H1 (cell line): Measurements from ENCODE around the gene TAF3. TPM values are rescaled to one million over a fixed set of nuclear protein-coding genes. Genes with fewer than 3 reads are reported as not detected.

Experiments used
- CBX5 ChIP-seq: fragments of 300-800, 300-1000 bp; sonication (generic); IDR thresholded peaks from 2 replicates; pipeline ENCODE4 v1.7.1; 2016; ENCODE audit warnings: antibody characterized with exemption, low read length, low read depth
- CHD1 ChIP-seq: IDR thresholded peaks from 2 replicates; pipeline ENCODE4 v1.6.1; 2012; ENCODE audit warnings: low read depth, low read length, improper control_type of control experiment
- FOSL1 ChIP-seq: IDR thresholded peaks from 2 replicates; pipeline ENCODE4 v1.6.1; 2011; ENCODE audit warnings: mild to moderate bottlenecking, low read depth, low read length, moderate library complexity; ENCODE audit not compliant: insufficient read depth
- SIX5 ChIP-seq: IDR thresholded peaks from 2 replicates; pipeline ENCODE4 v1.6.1; 2011; ENCODE audit warnings: mild to moderate bottlenecking, low read depth, low read length
- TAF1 ChIP-seq: IDR thresholded peaks from 2 replicates; pipeline ENCODE4 v1.6.1; 2011; ENCODE audit warnings: mild to moderate bottlenecking, low read depth, low read length
- polyA plus RNA-seq, 7 experiments: library from polyadenylated mRNA; depleted of rRNA in 3 of 7; stranded (reverse) in 5 of 7; unstranded in 2 of 7; fragments of >200 nt in 5 of 7; fragments of 200-250 nt in 2 of 7; gene quantifications; 1 replicate in 5 of 7; 2 replicates in 1 of 7; 4 replicates in 1 of 7; pipeline versions ENCODE4 v1.2.1 to v1.2.3, GENCODE V29; 2011 to 2013; ENCODE audit warnings: missing spikeins in 2 of 7, mixed read lengths in 2 of 7
- total RNA-seq: library from RNA; stranded (reverse); fragmentation: NEBNext Ultra II Directional; extraction: Animal tissue kit (Norgen Biotek cat#: 25700); gene quantifications from 2 replicates; pipeline ENCODE4 v1.2.1, GENCODE V29; 2021

The TAF3 gene
- total and polyA plus RNA-seq, 2 of the 8 experiments (the other 6 are each of a cell fraction or from before 2014, with no cell fraction given), result 1.5 to 11.2 TPM

GRCh38 chr10:7965457-7965856 is 147.2 kb downstream of the TAF3 start (continued):
- TF ChIP-seq TAF1 (no peak), FOSL1 (no peak), CBX5 (no peak), SIX5 (no peak), CHD1 (no peak)
